NCI-H146 treated with DMSO at 0.1 percent for 48 hours (cell line): ENCODE data around the gene ZNF775.

Experiments used
- DNase-seq: peaks from one replicate; lab custom pipeline; 2025; ENCODE audit not compliant: unreplicated experiment; lab: John Stamatoyannopoulos, UW

ZNF775 gene

DNA sequence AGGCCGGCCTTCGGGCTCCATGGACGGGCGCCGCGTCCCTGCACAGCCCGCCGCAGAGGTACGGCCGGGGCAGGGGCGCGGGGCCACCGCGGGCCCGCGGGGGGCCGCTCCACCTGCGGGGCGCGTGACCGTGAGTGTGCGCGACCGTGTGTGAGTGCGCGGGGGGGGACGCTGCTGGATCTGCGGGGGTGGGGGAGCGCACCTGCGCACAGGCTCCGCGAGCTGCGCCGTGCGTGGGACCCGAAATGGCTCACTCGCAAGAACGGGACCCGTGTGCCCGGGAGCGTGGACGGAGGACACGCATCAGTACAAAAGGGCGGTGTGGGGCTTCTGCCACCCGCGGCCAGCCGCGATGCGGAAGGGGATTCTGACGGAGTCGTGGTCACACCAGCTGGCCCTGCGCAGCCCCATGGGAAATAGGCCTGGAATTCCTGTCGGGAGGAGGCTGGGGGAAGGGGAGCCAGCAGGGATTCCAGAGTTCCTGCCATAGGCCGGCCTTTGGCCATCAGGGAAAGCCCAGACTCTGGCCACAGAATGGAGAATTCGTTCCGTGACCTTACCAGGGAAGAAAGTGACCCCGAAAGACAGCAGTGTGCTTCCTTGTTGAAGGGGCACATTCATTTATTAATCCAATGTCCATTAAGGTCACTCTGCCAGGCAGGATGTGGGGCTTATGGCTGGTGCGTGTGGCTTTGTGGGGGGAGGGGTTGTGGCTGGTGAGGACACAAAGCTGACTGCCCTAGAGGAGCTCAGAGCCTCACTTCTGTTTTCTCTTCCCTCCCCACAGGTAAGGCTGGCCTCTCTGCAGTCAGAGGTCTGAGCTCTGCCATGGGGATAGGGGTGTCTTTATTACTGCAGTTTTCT is 10.0 kb upstream of the ZNF775 start:
- DNase-seq, result peak; percentile 43

DNA sequence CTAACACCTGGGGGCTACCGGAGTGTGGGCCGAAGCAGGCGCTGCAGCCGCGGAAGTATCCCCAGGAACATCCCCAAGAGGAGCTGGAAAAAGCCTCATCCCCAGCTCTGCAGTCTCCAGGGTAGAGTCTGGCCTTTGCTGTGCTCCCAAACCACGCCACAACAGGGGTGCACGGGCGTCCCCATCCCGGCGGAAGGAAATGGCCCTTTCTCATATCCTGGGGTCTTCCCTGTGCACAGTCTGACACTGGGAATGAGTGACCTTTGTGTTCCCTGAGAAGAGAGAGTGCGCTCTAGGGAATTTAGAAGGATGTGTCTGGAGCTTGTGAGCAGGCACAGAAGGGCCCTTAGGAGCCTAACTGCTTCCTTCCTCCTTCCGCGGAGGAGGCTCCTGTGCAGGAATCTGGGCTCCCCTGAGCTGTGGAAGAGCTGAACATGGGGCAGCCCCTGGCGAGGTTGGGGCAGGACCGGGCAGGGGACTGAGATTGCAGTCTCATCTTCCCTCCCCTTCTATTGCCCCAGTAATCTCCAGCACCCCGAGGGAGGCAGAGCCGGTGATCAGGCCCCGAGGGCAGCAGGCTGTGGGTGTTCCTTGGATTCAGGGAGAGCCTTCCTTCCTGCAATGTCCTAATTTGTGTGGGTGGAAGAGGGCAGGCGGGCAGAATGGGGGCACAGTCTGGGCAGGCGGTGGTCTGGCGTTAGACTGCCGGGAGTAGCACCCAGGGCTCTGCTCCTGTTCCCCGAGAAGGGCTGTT is 9.2 kb upstream of the ZNF775 start:
- no peak for DNase-seq

DNA sequence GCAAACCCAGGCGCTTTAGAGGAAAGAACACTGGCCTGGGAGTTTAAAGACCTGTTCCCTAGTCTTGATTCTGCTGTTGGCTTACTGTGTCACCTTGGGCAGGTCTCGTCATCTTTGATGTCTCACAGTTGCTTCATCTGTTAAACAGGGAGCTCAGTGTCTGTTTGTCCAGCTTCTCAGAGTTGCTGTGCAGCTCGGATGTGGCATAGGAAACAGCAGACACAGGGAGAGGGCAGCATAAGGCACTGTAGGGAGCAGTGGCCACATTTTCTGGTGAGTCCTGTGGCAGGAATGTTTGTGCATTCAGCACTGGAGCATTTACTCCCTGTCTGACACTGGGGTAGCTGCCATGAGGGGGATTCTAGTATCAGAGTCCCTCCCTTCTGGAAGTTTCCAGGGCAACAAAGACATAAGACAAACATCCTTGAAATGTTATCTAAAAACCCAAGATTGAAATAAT is 8.5 kb upstream of the ZNF775 start:
- DNase-seq, result no peak

DNA sequence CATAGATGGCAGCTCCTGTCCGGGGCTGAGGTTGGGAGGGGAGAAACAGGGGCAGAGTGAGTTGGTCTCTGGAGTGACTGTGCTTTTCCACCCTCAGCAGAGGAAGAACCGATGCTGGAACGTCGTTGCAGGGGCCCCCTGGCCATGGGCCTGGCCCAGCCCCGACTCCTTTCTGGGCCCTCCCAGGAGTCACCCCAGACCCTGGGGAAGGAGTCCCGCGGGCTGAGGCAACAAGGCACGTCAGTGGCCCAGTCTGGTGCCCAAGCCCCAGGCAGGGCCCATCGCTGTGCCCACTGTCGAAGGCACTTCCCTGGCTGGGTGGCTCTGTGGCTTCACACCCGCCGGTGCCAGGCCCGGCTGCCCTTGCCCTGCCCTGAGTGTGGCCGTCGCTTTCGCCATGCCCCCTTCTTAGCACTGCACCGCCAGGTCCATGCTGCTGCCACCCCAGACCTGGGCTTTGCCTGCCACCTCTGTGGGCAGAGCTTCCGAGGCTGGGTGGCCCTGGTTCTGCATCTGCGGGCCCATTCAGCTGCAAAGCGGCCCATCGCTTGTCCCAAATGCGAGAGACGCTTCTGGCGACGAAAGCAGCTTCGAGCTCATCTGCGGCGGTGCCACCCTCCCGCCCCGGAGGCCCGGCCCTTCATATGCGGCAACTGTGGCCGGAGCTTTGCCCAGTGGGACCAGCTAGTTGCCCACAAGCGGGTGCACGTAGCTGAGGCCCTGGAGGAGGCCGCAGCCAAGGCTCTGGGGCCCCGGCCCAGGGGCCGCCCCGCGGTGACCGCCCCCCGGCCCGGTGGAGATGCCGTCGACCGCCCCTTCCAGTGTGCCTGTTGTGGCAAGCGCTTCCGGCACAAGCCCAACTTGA is 7.8 kb upstream of the ZNF775 start:
- DNase-seq, result no peak

DNA sequence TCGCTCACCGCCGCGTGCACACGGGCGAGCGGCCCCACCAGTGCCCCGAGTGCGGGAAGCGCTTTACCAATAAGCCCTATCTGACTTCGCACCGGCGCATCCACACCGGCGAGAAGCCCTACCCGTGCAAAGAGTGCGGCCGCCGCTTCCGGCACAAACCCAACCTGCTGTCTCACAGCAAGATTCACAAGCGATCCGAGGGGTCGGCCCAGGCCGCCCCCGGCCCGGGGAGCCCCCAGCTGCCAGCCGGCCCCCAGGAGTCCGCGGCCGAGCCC is 7.2 kb upstream of the ZNF775 start:
- DNase-seq, result no peak

DNA sequence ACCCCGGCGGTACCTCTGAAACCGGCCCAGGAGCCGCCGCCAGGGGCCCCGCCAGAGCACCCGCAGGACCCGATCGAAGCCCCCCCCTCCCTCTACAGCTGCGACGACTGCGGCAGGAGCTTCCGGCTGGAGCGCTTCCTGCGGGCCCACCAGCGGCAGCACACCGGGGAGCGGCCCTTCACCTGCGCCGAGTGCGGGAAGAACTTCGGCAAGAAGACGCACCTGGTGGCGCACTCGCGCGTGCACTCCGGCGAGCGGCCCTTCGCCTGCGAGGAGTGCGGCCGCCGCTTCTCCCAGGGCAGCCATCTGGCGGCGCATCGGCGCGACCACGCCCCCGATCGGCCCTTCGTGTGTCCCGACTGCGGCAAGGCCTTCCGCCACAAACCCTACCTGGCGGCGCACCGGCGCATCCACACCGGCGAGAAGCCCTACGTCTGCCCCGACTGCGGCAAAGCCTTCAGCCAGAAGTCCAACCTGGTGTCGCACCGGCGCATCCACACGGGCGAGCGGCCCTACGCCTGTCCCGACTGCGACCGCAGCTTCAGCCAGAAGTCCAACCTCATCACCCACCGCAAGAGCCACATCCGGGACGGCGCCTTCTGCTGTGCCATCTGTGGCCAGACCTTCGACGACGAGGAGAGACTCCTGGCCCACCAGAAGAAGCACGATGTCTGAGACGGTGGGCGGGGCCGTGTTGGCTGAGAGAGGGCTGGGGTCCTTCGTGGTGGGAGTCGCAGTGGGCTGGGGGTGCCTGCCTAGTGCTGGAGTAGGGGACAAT is 6.7 kb upstream of the ZNF775 start:
- no peak for DNase-seq

DNA sequence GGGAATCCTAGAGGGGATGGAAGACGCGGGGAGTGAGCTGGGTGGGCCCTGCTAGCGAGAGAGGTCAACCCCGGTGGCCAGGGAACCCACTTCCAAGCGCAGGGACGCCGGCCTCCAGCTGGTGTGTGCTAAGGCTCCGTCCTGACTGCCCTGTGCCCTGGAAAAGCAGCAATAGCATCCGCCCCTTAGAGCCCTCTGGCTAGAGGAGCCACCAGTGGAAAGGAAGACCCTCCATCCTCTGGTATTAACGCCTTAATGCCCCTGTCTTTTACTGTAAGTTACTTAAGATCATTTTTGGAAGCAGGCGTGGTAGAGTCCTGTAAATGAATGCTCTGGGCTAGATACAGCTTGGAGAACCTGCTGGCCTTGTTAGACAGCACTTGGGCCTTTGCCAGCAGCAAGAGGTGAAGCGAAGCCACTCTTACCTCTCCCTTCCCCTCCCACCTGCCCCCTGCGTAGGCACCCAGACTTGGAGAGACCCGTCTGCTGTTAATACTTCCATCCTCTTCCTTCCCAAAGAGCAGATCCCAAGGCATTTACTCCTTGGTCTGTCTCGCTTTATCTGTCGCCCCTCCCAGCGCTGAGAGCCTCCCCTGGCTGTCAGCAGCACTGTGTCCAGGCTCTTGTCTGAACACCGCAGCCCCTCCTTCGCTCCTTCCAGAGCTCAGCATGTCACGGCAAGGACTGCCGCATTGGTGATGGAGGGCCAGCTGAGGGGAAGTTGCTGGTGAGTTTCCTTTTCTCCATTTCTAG is 5.9 kb upstream of the ZNF775 start:
- no peak for DNase-seq

DNA sequence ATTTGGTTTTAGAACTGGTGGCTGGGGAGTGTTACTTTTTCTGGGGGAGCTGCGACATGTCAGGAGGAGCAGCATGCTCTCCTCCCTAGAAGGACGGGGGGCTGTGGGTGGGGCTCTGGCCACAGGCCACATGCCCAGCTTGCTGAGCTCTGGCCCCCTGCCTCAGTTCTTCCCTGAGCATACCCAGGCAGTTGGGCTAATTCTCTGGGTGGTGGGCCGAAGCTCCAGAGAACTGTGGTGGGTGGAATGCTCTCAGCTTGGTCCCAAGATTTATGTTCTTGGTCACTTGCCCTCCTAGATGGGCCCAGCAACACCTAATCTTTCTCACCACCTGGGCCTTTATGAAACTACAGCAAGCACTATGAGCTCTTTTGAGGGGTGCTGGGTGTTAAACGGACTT is 5.1 kb upstream of the ZNF775 start:
- no peak for DNase-seq

DNA sequence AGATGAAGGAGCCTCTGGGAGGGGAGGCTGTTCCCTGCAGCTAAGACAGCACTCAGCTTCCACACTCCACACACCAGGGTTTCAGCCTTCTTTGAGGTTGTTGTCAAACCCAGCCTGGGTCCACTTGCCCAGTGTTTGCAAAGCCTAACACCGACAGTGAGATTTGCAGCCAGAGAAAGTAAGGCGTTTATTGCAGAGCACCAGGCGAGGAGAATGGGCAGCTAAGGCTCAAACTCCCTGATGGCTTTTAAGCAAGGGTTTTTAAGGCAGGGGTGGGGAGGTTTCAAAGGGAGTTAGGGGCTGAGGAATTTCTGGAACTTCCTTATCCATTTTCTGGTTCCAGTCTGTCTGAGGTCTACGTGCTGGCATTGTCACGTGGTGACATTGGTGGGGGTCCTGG is 4.7 kb upstream of the ZNF775 start:
- DNase-seq, result no peak

DNA sequence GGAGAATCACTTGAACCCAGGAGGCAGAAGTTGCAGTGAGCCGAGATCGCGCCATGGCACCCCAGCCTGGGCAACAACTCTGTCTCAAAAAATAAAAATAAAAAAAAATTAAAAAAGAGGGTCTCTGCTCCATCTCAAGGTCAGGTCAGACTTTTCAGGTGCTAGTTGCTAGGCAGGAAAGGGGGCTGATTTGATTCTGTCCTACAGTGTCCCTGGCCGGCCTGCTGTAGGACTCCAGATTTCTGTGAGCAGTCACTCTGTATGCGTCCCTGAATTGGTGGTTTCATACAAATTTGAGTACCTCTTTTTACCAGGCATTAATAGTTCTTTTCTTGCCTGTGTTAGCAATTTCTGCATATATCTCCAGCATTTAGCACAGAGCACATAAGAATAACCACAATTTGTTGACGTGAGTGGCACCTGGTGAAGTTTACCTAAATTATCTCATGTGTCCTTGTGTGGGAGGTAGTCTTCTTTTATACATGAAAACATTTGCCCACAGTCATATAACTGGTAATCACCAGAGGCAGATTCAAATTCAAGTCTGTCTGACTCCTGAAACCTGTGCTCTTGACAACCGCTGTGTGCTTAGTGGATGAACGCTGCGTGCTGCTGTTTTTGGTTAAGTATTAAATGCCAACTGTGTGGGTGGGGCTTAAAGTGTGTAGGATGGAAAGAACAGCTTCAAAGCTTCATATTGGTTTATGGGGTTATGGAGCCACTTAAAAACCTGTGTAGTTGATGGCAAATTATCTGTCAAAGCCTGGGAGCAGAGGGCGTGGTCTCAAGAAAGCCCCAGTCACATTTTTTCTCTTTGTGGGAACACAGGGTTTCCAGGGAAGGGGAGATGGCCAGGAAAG is 3.2 kb upstream of the ZNF775 start:
- no peak for DNase-seq

DNA sequence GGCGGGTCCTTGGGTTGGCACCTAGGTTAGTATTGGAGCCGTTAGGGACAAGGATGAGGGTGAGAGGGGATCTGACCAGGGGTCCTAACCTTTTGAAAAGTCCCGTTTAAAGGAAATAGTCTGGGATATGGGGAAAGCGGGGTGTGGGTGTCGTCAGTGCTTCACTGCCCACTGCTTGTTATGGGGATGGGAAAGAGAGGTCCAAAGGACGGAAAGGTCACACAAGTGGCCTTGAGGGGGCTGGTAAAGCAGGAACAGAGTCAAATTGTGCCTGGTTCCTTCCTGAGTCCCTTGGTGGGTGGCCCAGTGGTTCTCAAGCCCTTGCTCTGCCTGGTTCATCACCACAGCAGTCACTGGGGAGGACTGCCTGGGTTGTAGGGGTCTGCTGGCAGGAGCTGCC is 2.6 kb upstream of the ZNF775 start:
- no peak for DNase-seq

DNA sequence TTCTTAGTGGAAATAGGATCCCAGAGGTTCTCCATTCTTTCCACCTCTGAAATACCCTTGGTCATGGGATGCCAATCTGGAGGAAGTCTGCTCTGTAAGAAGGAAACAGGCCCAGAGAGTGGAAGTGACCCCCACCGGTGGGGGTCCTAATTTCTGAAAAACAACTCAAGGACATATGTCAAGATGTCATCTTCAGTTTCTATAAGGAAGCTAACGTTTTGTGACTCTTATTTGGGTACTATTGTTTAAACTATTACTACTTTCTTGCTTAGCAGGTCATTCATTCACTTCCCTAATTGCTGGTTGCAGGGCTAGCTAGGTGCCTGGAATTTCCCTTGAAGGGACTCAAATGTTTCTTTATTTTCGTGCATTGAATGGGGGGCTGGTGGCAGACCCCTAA is 1.9 kb upstream of the ZNF775 start:
- no peak for DNase-seq

DNA sequence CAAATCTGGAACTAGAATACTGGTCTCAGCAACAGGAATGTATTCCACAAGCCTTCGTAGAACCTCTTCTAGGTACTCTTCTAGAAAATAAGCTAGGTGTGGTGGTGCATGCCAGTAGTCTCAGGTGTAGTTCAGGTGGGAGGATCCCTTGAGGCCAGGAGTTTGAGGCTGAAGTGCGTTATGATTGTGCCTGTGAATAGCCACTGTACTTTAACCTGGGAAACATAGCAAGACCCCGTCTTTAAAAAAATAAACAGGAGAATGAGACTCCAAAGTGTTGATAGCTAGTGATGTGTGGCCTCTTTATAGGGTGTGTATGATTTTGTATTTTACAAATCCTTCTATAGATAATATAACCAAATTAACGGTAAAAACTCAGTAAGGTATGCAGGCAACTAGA is 1.5 kb upstream of the ZNF775 start:
- DNase-seq, result no peak

DNA sequence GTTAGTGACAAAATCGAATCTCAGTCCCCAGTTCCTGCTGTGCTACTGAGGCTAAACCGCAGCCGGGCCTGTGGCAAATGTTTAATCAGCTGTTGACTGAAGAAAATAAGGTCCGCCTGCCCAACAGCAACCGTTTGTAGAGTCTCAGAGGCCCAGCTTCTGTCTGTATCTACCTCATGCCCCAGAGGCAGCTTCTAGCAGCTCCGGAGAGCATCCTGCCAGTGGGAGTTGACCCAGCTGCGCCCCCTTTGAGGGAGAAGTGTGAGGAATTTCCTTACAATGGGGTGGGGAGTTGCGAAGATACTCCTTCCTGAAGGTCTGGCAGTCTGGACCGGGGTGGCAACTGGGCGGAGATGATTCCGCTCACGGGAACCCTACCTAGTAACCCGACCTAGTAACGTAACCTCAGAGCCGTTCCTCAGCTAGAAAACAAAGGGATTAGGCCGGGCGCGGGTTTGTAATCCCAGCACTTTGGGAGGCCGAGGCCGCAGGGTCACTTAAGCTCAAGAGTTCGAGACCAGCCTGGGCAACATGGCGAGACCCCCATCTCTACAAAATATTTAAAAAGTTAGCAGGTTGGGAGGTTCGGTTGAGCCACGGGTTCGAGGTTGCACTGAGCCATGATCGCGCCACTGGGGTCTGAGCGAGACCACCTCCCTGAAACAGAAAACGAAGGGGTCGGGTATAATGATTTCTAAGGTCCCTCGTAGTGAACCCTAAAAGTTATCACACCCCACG is 846 bp upstream of the ZNF775 start:
- peak; percentile 71 for DNase-seq

DNA sequence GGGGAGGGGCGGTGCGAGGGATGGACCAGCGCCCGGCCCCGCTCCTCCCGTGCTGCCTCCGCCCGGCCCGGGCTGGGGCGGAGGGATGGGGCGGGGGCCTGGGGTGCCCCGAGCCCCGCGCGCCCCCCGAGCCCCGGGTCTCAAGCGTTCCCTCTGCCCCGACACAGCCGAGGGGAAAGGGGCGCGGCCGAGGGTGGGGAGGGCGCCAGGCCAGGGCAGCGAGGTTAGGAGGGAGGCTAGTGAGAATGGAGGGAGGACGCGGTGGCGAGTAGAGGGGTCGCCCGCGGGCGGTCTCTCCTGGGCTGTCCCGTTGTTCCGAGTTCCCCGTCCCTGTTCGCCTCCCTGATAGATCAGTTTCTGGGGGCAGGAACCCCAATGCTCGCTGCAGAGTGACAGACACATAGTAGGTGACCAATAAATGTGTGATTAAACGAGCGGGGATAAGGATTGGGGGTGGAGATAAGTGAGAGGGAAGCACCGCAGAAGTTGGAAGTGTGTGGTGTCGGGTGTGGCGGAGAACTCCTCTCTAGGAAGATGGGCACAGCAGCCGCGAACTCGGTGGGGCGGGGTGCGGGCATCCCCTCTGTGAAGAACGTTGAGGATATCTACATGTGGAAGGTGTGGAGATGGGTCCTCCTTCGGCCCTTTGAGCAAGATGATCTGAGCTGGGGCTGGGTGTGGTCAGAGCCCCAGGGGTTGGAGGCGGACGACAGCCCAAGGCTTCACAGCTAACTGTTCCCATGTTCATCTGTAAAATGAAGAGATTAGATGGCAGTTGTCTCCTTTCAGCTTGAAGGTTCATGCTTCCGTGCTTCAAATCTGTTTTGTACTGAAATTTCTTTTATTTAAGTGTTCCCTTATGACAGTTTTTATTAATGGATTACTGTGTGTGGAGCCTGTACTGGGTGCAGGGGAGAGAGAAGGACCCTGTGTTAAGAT is 580 bp downstream of the ZNF775 start:
- DNase-seq, result no peak

DNA sequence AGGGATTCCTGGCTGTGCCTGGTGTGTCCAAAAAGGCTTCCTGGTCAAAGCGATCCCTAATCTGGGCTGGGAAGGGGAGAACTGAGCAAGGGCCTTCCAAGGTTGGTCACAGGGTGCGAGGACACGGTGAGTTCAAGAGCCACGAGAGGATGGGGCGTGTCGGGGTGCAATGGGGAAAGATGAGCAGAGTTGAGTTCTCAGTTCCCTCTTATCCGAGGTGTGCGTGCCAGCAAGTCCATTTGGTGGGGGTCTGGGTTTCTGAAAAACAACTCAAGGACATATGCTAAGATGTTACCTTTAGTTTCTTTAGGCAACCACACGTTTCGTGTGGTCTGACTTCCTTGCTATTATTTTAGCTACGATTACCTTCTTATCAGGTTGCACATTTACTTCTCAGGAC is 1.3 kb downstream of the ZNF775 start:
- no peak for DNase-seq

DNA sequence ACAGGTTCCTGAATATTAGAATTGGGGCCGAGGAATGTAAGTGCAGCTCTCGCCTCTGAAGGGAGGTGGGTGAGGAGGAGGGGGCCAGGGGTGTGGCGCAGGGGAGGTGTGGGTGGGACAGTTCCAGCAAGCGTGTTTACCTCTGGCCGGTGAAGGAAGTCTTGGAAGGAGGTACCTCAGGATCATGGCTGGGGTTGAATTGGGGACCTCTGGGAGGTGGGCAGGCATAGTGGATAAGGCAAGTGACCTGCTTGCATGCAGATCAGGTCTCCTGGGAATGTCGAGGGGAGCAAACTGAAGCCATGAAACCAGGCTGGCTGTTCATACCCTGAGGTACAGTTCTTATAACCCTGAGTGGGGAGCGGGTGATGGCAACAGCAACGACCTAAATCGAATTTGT is 2.0 kb downstream of the ZNF775 start:
- DNase-seq, result no peak

DNA sequence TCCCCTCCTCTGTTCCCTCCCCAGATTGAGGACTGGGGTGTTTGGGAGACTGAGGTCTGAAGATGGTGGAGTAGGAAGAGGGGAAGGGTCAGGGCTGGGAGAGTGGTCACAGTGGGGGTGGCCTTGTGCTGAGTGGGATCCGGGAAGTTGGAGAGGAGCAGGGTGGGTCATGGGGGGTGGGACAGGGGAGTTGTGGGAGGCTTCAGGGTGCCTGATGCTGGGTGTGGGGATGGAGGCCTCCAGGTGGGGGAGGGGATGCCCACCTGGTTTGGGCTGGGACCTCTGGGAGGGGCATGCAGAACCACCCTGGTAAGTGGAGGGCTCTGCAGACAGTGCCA is 2.6 kb downstream of the ZNF775 start:
- DNase-seq, result no peak
